ENCODE data around the gene ZDHHC14. TPM values are rescaled to one million over a fixed set of nuclear protein-coding genes. Genes with fewer than 3 reads are reported as not detected.
"Not testable (repeated sequence)": the region's sequence is repeated elsewhere in the genome, so short reads cannot be mapped to it uniquely, and the experiment has no call there.

The ZDHHC14 gene
- total and polyA plus RNA-seq, 3 donors from 2014 or later: 28.5 to 74.9 (median 67.9) TPM

GRCh38 chr6:157381631-157382621 lies 936 bp downstream of the ZDHHC14 start:
- TF ChIP-seq POLR2A (IDR thresholded peaks at IDR 0.05) (no peak), CTCF (IDR thresholded peaks at IDR 0.05) (no peak)
- H3K36me3 ChIP-seq (ENCODE audit: low read depth, missing control alignments): no peaks in the 10 kb centered on the region
- WGBS, 2 donors: 1% methylated on average over 29 to 72 of the region's 96 CpGs
- no peaks in the 10 kb centered on the region for H3K27me3 ChIP-seq
- intact Hi-C loops (cut with DNase I; ENCODE audit: low total_unique reads): no loop called here
- peaks cover 22% of the 10 kb centered on the region for H3K4me1 ChIP-seq
- H3K4me3 ChIP-seq: peak overlapping the region; percentile 73 to 95
- DNase-seq: peak; percentile 79
- H3K27ac ChIP-seq: peak overlapping the region; percentile 76 to 95
- no peaks in the 10 kb centered on the region for H3K9me3 ChIP-seq

- no peaks in the 10 kb centered on the region for H3K9me3 ChIP-seq
- H3K27me3 ChIP-seq: no peaks in the 10 kb centered on the region
- peak overlapping the region in 1 of 2 donors; percentile 95 for H3K4me3 ChIP-seq
- no peaks in the 10 kb centered on the region for H3K36me3 ChIP-seq (ENCODE audit: low read depth, missing control alignments)
- no peak for TF ChIP-seq POLR2A (IDR thresholded peaks at IDR 0.05)
- TF ChIP-seq CTCF (IDR thresholded peaks at IDR 0.05): no peak
- peak overlapping the region in 1 of 2 donors; percentile 95 for H3K27ac ChIP-seq
- peaks cover 22% of the 10 kb centered on the region for H3K4me1 ChIP-seq
- DNase-seq: no peak
- 31 to 33% methylated on average over 4 of the region's 4 CpGs for whole genome bisulfite sequencing, 2 donors
- intact Hi-C loops (cut with DNase I; ENCODE audit: low total_unique reads): no loop called here
Measured at GRCh38 chr6:157382821-157383220, 1.8 kb downstream of the ZDHHC14 start.

- DNase-seq: no peak
- peak overlapping the region; percentile 29 to 95 for H3K27ac ChIP-seq
- H3K27me3 ChIP-seq: no peaks in the 10 kb centered on the region
- 62 to 71% methylated on average over 9 of the region's 9 CpGs for WGBS, 2 donors
- H3K4me3 ChIP-seq: no peak overlapping the region
- peaks cover 20% of the 10 kb centered on the region for H3K4me1 ChIP-seq
- no peak for TF ChIP-seq CTCF (IDR thresholded peaks at IDR 0.05)
- TF ChIP-seq POLR2A (IDR thresholded peaks at IDR 0.05): no peak
- intact Hi-C loops (cut with DNase I; ENCODE audit: low total_unique reads): no loop called here
- no peaks in the 10 kb centered on the region for H3K36me3 ChIP-seq (ENCODE audit: low read depth, missing control alignments)
- H3K9me3 ChIP-seq: no peaks in the 10 kb centered on the region
Measured at GRCh38 chr6:157383471-157383870, 2.5 kb downstream of the ZDHHC14 start.

GRCh38 chr6:157384962-157385361 lies 4.0 kb downstream of the ZDHHC14 start:
- H3K4me3 ChIP-seq; H3K27ac ChIP-seq; H3K9me3 ChIP-seq; H3K27me3 ChIP-seq; H3K36me3 ChIP-seq (ENCODE audit: low read depth, missing control alignments); DNase-seq; intact Hi-C loops (cut with DNase I; ENCODE audit: low total_unique reads); H3K4me1 ChIP-seq: not testable (repeated sequence)
- 88 to 95% methylated on average over 4 of the region's 4 CpGs for WGBS, 2 donors

- intact Hi-C loops (cut with DNase I; ENCODE audit: low total_unique reads): no loop called here
- no peak for DNase-seq
Measured at GRCh38 chr6:157385482-157385881, 4.5 kb downstream of the ZDHHC14 start.

More at GRCh38 chr6:157385482-157385881, 4.5 kb downstream of the ZDHHC14 start:
- no peak overlapping the region for H3K27ac ChIP-seq
- H3K9me3 ChIP-seq: no peaks in the 10 kb centered on the region
- peaks cover 8% of the 10 kb centered on the region for H3K4me1 ChIP-seq
- H3K4me3 ChIP-seq: no peak overlapping the region
- 52 to 59% methylated on average over 2 of the region's 2 CpGs for WGBS, 2 donors
- no peaks in the 10 kb centered on the region for H3K27me3 ChIP-seq
- TF ChIP-seq POLR2A (IDR thresholded peaks at IDR 0.05) (no peak), CTCF (IDR thresholded peaks at IDR 0.05) (no peak)
- no peaks in the 10 kb centered on the region for H3K36me3 ChIP-seq (ENCODE audit: low read depth, missing control alignments)
